ENCODE data around the gene SHISA9.

GRCh38 chr16:13269905-13270528, 368.6 kb downstream of the SHISA9 start:
- TF ChIP-seq POLR2A (IDR thresholded peaks at IDR 0.05), result no peak
- TF ChIP-seq CTCF (IDR thresholded peaks at IDR 0.05), result no peak
